H9 (cell line): Measurements from ENCODE around the gene JAG2. TPM values are rescaled to one million over a fixed set of nuclear protein-coding genes. Genes with fewer than 3 reads are reported as not detected.

Experiments used
- DNase-seq: peaks from one replicate; pipeline ENCODE4 v3.0.0-alpha.2; 2017
- H2AFZ ChIP-seq: one replicate; pipeline ENCODE4 v1.6.1; 2013; ENCODE audit warnings: mild to moderate bottlenecking, low read length, control low read depth, moderate library complexity
- H2AK5ac ChIP-seq: 2 replicates; pipeline ENCODE4 v1.6.1; 2013; ENCODE audit warnings: low read length, control low read depth, mixed read lengths; ENCODE audit not compliant: insufficient read length
- H2BK120ac ChIP-seq: one replicate; pipeline ENCODE4 v1.6.1; 2013; ENCODE audit warnings: low read depth, mild to moderate bottlenecking, low read length, control low read depth, inconsistent platforms; ENCODE audit not compliant: poor library complexity, severe bottlenecking
- H2BK12ac ChIP-seq: 2 replicates; pipeline ENCODE4 v1.6.1; 2013; ENCODE audit warnings: low read length, control low read depth, mixed read lengths, low read depth; ENCODE audit not compliant: insufficient read length
- H2BK15ac ChIP-seq: 2 replicates; pipeline ENCODE4 v1.6.1; 2013; ENCODE audit warnings: low read depth, low read length, control low read depth
- H2BK20ac ChIP-seq: one replicate; pipeline ENCODE4 v1.6.1; 2013; ENCODE audit warnings: low read depth, mild to moderate bottlenecking, low read length, control low read depth, inconsistent platforms; ENCODE audit not compliant: poor library complexity, severe bottlenecking
- H2BK5ac ChIP-seq: 2 replicates; pipeline ENCODE4 v1.6.1; 2013; ENCODE audit warnings: low read length, control low read depth, mixed read lengths; ENCODE audit not compliant: insufficient read length
- H3K14ac ChIP-seq: 2 replicates; pipeline ENCODE4 v1.6.1; 2013; ENCODE audit warnings: low read length, control low read depth; ENCODE audit not compliant: insufficient read depth
- H3K18ac ChIP-seq: 2 replicates; pipeline ENCODE4 v1.6.1; 2013; ENCODE audit warnings: low read depth, mild to moderate bottlenecking, mixed read lengths, low read length, control low read depth; ENCODE audit not compliant: insufficient read length
- H3K23ac ChIP-seq: 2 replicates; pipeline ENCODE4 v1.6.1; 2013; ENCODE audit warnings: low read length, control low read depth, mixed read lengths, low read depth; ENCODE audit not compliant: insufficient read length
- H3K23me2 ChIP-seq: 2 replicates; pipeline ENCODE4 v1.6.1; 2013; ENCODE audit warnings: low read depth, mild to moderate bottlenecking, mixed read lengths, low read length, control low read depth; ENCODE audit not compliant: insufficient read length, poor library complexity, severe bottlenecking
- H3K27ac ChIP-seq: 2 replicates; pipeline ENCODE4 v1.5.1; 2013; ENCODE audit warnings: low read length, control low read depth, mixed read lengths, low read depth; ENCODE audit not compliant: insufficient read length
- H3K27me3 ChIP-seq: 2 replicates; pipeline ENCODE4 v1.6.1; 2013; ENCODE audit warnings: low read length, control low read depth, inconsistent platforms; ENCODE audit not compliant: insufficient read depth
- H3K4ac ChIP-seq: 2 replicates; pipeline ENCODE4 v1.6.1; 2013; ENCODE audit warnings: low read depth, mild to moderate bottlenecking, control low read depth, inconsistent platforms, low read length, moderate library complexity
- H3K4me1 ChIP-seq: 2 replicates; pipeline ENCODE4 v1.6.1; 2013; ENCODE audit warnings: low read length, control low read depth, inconsistent platforms; ENCODE audit not compliant: insufficient read depth
- H3K4me2 ChIP-seq: 2 replicates; pipeline ENCODE4 v1.6.1; 2013; ENCODE audit warnings: low read length, control low read depth, mixed read lengths; ENCODE audit not compliant: insufficient read length, insufficient read depth
- H3K56ac ChIP-seq: 2 replicates; pipeline ENCODE4 v1.6.1; 2013; ENCODE audit warnings: low read depth, mild to moderate bottlenecking, mixed read lengths, low read length, control low read depth; ENCODE audit not compliant: insufficient read length
- H3K79me1 ChIP-seq: 2 replicates; pipeline ENCODE4 v1.6.1; 2013; ENCODE audit warnings: low read depth, mild to moderate bottlenecking, moderate library complexity, low read length, control low read depth, inconsistent platforms; ENCODE audit not compliant: insufficient read depth, poor library complexity, severe bottlenecking
- H3K79me2 ChIP-seq: 2 replicates; pipeline ENCODE4 v1.6.1; 2013; ENCODE audit warnings: low read length, control low read depth, inconsistent platforms; ENCODE audit not compliant: insufficient read depth
- H3K9ac ChIP-seq: 2 replicates; pipeline ENCODE4 v1.6.1; 2013; ENCODE audit warnings: low read length, control low read depth, mixed read lengths; ENCODE audit not compliant: insufficient read length; ENCODE audit errors: extremely low read depth
- H3K9me3 ChIP-seq: one replicate; pipeline ENCODE4 v1.6.1; 2013; ENCODE audit warnings: low read depth, low read length, inconsistent platforms; ENCODE audit not compliant: control insufficient read depth
- H3T11ph ChIP-seq: one replicate; pipeline ENCODE4 v1.6.1; 2013; ENCODE audit warnings: mild to moderate bottlenecking, low read length, control low read depth, inconsistent platforms
- H4K20me1 ChIP-seq: one replicate; pipeline ENCODE4 v1.6.1; 2013; ENCODE audit not compliant: control insufficient read depth, insufficient read length, insufficient read depth
- H4K5ac ChIP-seq: 2 replicates; pipeline ENCODE4 v1.6.1; 2013; ENCODE audit warnings: low read depth, mild to moderate bottlenecking, mixed read lengths, low read length, control low read depth; ENCODE audit not compliant: insufficient read length
- H4K8ac ChIP-seq: replicated peaks from 2 replicates; pipeline ENCODE4 v1.6.1; 2013; ENCODE audit warnings: low read length, control low read depth, mixed read lengths, low read depth; ENCODE audit not compliant: insufficient read length
- H4K91ac ChIP-seq: 2 replicates; pipeline ENCODE4 v1.6.1; 2013; ENCODE audit warnings: low read depth, mild to moderate bottlenecking, moderate library complexity, mixed read lengths, low read length, control low read depth; ENCODE audit not compliant: insufficient read length
- H3K27ac Mint-ChIP-seq, 3 experiments: 2 replicates in 2 of 3; 3 replicates in 1 of 3; pipeline ENCODE4 v1.8.0; 2020 to 2021; ENCODE audit warnings: mixed read lengths in 3 of 3, mild to moderate bottlenecking in 1 of 3, moderate library complexity in 1 of 3
- H3K27me3 Mint-ChIP-seq: 2 replicates; pipeline ENCODE4 v1.8.0; 2021; ENCODE audit warnings: low read depth, mild to moderate bottlenecking, moderate library complexity, mixed read lengths
- H3K36me3 Mint-ChIP-seq, 3 experiments: 2 replicates in 2 of 3; 3 replicates in 1 of 3; pipeline ENCODE4 v1.8.0; 2020 to 2021; ENCODE audit warnings: low read depth in 3 of 3, mixed read lengths in 3 of 3; ENCODE audit not compliant: insufficient read depth in 1 of 3
- H3K4me1 Mint-ChIP-seq, 2 experiments: 2 replicates each; pipeline ENCODE4 v1.8.0; 2020; ENCODE audit warnings: mixed read lengths in 2 of 2
- H3K4me3 Mint-ChIP-seq, 2 experiments: 2 replicates in 1 of 2; 3 replicates in 1 of 2; pipeline ENCODE4 v1.8.0; 2020 to 2021; ENCODE audit warnings: mild to moderate bottlenecking in 2 of 2, mixed read lengths in 2 of 2, moderate library complexity in 1 of 2
- H3K9me3 Mint-ChIP-seq, 2 experiments: 2 replicates in 1 of 2; 3 replicates in 1 of 2; pipeline ENCODE4 v1.8.0; 2020; ENCODE audit warnings: mild to moderate bottlenecking in 2 of 2, mixed read lengths in 2 of 2, moderate library complexity in 1 of 2
- WGBS: extraction: QIAGEN DNeasy Blood & Tissue Kit; methylation state at CpG from one replicate; pipeline ENCODE4 v1.1.7; 2013; ENCODE audit warnings: missing lambda C conversion rate, low lambda C conversion rate, mixed read lengths; ENCODE audit not compliant: insufficient read length; ENCODE audit errors: extremely low coverage; 5-methylcytosine and 5-hydroxymethylcytosine counted together
- total RNA-seq: library from RNA; stranded (reverse); gene quantifications from 2 replicates; pipeline ENCODE4 v1.2.1, GENCODE V29; 2021
- TF ChIP-seq, protein P1 (sequence below): fragments of 200-600 bp; sonication (generic); conservative IDR thresholded peaks from 3 replicates; pipeline ENCODE4 v1.8.0; 2021; ENCODE audit warnings: antibody characterized with exemption, mild to moderate bottlenecking

Gene JAG2
- total RNA-seq, 1 experiment from 2014 or later = 11.4 TPM

- Histone ChIP-seq H3K4me1 (no peaks in the 10 kb centered on the region; the same call in 1 of the 2 replicates), H3K56ac (no peak overlapping the region), H2BK5ac (no peak overlapping the region), H4K91ac (no peak overlapping the region), H2BK15ac (no peak overlapping the region), H3K27ac (no peak overlapping the region), H3K4ac (no peak overlapping the region), H3K27me3 (peaks cover 2% of the 10 kb centered on the region; the same call in 1 of the 2 replicates), H3K23me2 (peaks cover 3% of the 10 kb centered on the region), H2BK20ac (no peak overlapping the region), H4K20me1 (no peaks in the 10 kb centered on the region), H3K14ac (no peak overlapping the region), H3K18ac (no peak overlapping the region), H3K79me2 (no peaks in the 10 kb centered on the region), H4K8ac (no peak overlapping the region), H2AK5ac (no peak overlapping the region), H4K5ac (no peak overlapping the region), H3K9me3 (peaks cover 11% of the 10 kb centered on the region), H3K79me1 (no peaks in the 10 kb centered on the region), H3T11ph (no peak overlapping the region), H2BK12ac (no peak overlapping the region), H2AFZ (no peak overlapping the region), H3K23ac (no peak overlapping the region), H3K9ac (no peak overlapping the region), H2BK120ac (no peak overlapping the region), H3K4me2 (no peak overlapping the region)
- no CpG with 5 or more reads among the region's 7 CpGs for WGBS
- H3K27me3 Mint-ChIP-seq = peaks cover 64% of the 10 kb centered on the region
- TF ChIP-seq, protein P1, sequence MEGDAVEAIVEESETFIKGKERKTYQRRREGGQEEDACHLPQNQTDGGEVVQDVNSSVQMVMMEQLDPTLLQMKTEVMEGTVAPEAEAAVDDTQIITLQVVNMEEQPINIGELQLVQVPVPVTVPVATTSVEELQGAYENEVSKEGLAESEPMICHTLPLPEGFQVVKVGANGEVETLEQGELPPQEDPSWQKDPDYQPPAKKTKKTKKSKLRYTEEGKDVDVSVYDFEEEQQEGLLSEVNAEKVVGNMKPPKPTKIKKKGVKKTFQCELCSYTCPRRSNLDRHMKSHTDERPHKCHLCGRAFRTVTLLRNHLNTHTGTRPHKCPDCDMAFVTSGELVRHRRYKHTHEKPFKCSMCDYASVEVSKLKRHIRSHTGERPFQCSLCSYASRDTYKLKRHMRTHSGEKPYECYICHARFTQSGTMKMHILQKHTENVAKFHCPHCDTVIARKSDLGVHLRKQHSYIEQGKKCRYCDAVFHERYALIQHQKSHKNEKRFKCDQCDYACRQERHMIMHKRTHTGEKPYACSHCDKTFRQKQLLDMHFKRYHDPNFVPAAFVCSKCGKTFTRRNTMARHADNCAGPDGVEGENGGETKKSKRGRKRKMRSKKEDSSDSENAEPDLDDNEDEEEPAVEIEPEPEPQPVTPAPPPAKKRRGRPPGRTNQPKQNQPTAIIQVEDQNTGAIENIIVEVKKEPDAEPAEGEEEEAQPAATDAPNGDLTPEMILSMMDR = no peak
- peaks cover 12 to 16% of the 10 kb centered on the region in 2 experiments for H3K4me1 Mint-ChIP-seq
- H3K27ac Mint-ChIP-seq = no peak overlapping the region
- peaks cover 20 to 21% of the 10 kb centered on the region in 2 experiments for H3K9me3 Mint-ChIP-seq
- H3K4me3 Mint-ChIP-seq = no peak overlapping the region
- DNase-seq = no peak
- peaks cover 0 to 8% (median 5%) of the 10 kb centered on the region in 3 experiments; a peak in 3 of 7 replicates for H3K36me3 Mint-ChIP-seq
These were observed 73.3 kb downstream of the JAG2 start for GRCh38 chr14:105095236-105095805.
